ENCODE measurements around the gene EPHA6.
"Not testable (repeated sequence)": the region's sequence is repeated elsewhere in the genome, so short reads cannot be mapped to it uniquely, and the experiment has no call there.

Gene EPHA6

DNA sequence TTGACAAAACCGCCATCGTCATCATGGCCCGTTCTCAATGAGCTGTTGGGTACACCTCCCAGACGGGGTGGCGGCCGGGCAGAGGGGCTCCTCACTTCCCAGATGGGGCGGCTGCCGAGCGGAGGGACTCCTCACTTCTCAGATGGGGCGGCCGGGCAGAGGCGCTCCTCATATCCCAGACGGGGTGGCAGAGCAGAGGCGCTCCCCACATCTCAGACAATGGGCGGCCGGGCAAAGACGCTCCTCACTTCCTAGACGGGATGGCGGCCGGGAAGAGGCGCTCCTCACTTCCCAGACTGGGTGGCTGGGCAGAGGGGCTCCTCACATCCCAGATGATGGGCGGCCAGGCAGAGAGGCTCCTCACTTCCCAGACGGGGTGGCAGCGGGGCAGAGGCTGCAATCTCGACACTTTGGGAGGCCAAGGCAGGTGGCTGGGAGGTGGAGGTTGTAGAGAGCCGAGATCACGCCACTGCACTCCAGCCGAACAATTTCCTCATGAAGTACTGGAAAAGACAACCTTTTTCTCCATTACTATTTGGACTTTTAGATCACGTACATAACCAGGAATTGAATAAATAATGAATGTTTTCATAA is 666.4 kb downstream of the EPHA6 start:
- DNase-seq: not testable (repeated sequence)

DNA sequence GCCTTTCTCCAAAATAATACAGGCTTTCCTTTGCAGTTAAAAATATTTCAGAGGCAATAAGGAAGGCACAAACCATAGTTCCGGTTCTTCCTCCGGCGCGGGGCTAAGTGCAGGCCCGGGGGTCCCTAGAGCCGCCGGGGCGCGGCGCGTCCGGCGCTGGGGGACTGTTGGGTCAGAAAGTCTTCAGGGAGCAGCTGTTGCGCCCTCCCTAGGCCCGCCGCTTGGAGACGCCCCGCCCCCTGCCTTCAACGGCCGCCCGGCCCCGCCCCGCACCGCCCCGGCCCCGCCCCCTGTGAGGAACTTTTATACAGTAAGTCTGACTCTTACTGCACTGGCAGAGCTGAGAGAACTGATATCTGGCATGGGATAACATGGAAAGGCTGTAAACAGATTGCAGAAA is 667.0 kb downstream of the EPHA6 start:
- no peak for DNase-seq

DNA sequence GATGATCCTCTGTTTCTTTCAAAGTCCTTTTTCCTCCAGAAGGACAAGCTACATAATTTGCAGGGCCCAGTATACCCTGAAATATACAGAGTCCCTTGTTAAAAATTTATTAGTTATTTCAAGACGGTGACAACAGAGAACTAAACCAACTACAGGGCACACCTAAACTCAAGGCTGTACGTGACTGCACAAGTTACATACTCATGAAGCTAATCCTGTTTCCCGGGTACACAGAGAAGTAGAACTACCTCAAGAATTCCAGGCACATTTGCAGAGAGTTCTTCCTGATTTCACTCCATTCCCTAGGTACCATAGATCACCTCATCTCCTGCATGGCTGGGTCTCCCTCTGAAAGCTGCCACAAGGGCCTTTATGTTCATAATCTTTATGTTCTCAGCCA is 670.8 kb downstream of the EPHA6 start:
- no peak for DNase-seq

DNA sequence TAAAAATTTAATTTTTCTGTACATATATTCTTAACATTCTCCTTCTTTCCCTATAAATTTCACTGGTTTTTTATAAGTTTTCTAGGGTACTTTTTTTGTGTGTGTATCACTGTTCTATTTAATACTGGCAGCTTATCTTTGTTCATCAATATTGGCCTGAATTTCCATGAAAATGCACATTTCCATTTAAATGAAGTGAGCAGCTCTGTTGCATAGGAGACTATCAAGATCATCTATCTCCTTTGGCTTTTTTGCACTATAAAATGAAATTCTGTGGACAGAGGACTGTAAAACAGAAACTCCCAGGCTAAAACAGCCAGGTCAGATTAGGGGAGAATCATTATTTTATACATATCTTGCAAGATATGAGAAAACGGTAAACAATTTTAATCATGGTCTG is 673.2 kb downstream of the EPHA6 start:
- DNase-seq: no peak

DNA sequence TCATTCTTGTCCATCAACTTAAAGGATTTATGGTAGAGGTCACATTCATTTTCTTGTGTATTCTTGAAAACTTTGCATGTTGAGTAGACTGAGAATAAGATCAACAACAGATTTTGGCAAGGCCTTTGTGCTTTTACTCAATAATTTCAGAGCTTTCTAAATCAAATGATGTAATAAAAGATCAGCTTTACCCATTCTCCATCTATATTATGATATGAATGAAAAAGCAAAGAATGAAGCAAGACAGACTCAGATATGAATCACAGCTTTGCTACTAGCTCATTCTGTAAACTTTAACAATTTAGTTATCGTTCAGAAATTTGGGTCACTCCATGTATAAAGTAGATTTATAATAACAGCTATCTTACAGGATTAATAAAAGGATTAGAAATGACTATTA is 674.3 kb downstream of the EPHA6 start:
- DNase-seq: no peak

DNA sequence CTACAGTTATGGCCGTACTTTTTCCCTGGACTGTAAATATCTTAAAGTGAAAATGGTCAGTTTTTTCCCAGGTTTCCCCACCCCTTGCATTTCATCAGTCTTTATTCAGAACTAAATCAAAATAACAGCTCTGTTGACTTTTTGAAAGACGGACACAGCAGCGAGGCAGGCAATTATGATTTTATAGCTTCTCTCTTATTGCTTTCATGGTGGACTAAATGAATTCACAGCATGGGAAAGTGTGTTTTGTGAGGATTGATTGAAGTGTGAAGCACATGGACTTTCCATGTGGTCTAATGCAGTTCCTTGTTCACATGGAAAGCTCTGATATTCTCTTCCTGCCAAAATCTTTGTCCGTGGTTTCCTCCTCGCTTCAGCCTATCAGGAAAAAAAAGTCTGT is 681.5 kb downstream of the EPHA6 start:
- DNase-seq: no peak

DNA sequence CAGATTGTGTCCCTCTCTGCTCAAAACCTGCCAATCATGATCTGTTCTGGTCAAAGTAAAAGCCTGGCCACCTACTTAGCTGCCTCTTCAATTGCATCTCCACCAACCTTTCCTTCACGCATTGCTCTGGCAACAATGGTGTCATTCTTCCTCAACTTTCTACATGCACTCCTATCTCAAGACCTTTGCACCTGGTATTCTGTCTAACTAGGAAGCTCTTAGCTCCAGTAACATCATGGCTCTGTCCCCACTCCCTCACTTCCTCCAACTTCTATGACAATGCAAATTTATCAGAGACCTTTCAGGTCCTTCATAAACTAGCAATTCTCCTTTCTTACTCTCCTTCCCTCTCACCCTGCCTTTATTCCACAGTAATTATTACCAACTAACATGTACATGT is 682.7 kb downstream of the EPHA6 start:
- DNase-seq: no peak

DNA sequence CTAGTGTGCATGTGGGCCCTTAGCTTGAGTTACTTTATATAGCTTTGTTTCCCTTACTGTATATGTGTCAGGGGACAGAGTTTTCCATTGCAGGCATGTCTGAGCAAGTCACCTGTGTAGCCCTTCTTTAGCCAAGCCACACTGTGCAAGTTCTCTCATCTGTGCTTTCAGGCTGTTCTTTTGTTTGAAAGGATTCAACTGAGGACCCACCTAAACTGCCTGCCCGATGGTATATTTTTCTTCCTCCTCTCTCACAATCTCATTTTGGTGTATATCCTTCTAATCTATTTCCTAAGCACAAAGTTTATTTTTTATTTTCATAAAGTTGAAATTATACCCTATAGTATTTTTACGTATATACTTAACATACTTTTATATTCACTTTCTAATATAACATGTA is 690.1 kb downstream of the EPHA6 start:
- no peak for DNase-seq

DNA sequence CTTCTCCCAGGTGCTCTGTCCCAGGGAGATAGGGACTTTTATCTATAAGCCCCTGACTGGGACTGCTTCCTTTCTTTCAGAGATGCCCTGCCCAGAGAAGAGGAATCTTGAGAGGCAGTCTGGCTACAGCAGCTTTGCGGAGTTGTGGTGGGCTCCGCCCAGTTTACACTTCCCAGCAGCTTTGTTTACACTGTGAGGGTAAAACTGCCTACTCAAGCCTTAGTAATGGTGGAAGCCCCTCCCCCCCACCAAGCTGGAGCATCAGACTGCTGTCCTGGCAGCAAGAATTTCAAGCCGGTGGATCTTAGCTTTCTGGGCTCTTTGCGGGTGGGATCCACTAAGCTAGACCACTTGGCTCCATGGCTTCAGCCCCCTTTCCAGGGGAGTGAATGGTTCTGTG is 696.4 kb downstream of the EPHA6 start:
- no peak for DNase-seq

DNA sequence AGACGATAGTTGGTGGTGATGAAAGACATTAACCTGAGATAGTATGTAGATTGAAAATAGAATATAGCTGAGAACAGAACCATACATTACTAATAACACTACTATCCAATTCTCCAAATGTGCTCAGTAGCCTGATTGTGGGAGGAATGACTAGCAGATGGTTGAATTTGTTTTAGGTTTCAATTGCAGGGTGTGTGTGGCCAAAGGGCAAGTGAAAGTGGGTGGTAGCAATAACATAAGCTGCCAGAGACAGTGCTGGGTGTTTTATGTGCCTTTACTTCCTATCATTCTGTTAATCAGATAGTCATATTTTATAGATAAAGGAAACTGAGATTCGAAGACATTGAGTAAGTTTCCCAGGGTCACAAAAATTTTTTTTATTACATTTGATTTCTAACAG is 700.7 kb downstream of the EPHA6 start:
- no peak for DNase-seq

DNA sequence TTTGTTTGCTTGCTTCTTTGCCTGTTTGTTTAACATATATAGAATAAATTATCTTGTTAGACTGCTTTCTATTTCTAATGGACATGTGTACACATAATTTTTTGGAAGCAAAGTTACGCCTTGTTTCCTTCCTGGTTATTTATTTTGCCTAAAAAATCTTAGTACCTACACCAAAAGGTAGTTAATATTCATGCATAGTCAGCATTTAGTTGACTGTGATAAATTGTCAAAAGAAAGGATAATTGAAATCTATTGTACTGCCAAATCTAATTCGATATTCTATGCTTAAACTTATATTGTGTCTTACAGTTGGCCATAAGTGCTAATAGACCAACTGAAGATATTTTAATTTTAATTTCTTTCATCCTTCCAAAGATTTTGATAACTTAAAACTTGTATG is 716.3 kb downstream of the EPHA6 start:
- DNase-seq: no peak

DNA sequence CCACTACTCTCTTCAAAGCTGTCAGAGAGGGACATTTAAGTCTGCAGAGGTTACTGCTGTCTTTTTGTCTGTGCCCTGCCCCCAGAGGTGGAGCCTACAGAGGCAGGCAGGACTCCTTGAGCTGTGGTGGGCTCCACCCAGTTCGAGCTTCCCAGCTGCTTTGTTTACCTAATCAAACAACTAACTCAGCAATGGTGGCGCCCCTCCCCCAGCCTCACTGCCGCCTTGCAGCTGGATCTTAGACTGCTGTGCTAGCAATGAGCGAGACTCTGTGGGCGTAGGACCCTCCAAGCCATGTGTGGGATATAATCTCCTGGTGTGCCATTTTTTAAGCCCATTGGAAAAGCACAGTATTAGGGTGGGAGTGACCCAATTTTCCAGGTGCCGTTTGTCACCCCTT is 733.2 kb downstream of the EPHA6 start:
- not testable (repeated sequence) for DNase-seq

DNA sequence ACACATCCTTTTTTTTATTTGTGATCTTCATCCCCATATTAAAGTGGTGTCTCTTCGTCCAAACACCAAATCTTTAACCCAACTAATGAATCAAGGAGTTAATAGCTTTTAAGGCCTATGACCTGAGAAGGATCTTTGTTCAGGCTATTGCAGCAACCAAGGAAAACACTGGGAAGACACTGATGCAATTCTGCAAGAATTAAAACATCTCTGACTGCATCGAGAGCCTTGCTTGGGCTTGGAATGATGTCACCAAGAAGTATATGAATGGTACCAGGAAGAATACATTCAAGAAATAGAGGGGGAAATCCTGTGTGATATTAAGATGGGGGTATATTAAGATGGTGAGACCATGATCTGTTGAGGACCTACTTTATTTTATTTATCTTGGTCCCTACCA is 736.0 kb downstream of the EPHA6 start:
- no peak for DNase-seq

DNA sequence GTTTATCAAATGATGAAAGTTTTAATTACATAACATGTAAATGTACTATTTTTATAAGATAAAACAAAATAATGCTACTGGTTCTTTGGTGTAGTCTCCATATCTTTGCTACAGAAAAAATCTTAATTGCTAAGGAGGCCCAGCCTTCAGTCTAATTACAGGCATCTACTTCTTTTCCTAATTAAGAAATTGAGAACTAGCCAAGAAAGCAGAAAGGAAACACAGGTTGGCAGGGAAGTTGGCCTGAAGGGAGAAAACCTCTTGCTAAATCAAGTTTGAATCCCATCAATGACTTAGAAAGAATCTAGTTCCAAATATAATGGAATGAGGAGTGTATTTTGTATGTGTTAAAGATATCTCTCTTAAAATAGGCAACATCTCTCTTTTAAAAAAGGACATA is 737.8 kb downstream of the EPHA6 start:
- DNase-seq: no peak

DNA sequence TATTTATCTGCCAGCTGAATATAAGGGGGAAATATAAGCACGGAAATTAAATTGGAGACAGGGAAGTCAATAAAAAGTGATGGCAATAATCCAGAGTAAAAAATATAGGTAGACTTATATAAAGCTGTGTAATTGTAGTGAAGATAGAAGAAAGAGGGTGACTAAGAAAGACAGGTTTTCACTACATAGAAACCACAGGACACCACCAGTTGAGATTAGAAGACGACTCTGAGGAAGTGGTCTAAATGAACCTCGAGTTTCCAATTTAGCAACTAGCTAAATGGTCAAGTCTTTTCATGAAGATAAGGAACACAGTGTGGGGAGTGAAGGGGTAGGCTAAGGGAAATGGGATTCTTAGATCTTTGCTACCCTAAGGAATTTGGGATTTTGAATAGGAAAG is 761.3 kb downstream of the EPHA6 start:
- DNase-seq: no peak

DNA sequence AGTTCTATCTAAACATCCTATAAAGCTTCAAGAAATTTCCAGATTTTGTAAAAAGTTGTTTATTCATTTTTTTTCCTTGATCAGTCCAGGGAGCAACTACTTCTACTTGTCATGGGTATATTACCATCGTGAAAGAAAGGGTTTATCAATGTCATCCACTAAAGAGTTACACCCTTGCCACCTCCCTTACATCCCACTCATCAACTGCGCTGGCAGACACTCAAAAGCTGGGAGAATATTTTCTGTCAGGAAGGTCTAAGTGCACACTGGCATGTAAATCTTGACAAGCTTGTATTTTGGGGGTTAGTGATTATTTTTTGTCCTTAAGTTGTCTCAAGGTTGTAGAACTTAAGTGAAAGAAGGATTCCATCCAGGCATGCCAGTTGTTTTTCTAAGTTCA is 761.8 kb downstream of the EPHA6 start:
- no peak for DNase-seq

DNA sequence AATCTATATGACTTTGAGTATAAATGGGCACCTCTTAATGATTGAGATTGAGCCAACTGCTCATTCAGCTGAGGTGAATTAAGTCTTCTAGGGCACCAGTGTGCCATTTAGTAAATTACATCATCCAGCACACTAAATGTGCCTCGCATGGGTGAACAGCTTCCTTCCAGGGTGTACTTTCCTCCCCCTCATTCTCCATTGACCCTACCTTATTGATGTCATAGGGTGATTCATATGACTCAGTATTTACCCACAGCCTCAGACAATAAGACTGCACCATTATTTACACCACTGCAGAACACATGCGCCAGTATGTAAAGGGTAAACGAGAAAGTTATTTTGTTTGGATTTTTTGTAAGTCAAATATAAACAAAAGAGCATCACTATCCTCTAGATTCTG is 765.0 kb downstream of the EPHA6 start:
- DNase-seq: no peak

DNA sequence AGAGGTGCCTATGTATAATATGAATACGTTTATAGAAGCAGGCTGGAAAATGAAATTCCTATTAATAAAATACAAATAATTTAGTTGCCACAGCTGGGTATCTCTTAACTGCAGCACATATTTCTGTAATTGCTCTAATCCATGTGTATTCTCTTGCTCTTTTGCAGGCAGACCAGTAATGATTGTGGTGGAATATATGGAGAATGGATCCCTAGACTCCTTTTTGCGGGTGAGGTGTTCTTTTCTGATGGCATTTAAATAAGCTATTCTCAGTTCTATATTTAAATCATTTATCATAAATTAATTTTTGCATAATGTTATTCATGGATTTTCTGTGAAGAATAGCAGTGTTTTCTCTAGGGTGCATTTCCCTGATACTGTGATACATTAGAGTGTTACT is 796.2 kb downstream of the EPHA6 start:
- DNase-seq: no peak

DNA sequence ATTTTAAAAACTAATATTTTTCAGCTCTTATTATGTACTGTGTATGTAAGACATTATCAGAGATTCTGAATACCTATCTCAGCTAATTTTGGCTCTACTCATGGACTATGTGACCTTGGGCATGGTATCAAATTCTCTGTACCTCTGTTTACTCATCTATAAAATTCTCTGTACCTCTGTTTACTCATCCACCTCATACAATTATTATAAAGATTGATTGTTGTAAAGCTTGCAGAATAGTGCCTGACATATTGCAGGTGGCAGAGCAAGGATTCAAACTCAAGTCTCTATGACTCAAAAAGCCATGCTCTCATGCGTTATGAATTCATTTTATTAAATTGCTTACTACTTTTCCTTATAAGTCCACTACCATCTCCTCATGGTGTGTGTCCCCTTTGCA is 798.2 kb downstream of the EPHA6 start:
- no peak for DNase-seq

DNA sequence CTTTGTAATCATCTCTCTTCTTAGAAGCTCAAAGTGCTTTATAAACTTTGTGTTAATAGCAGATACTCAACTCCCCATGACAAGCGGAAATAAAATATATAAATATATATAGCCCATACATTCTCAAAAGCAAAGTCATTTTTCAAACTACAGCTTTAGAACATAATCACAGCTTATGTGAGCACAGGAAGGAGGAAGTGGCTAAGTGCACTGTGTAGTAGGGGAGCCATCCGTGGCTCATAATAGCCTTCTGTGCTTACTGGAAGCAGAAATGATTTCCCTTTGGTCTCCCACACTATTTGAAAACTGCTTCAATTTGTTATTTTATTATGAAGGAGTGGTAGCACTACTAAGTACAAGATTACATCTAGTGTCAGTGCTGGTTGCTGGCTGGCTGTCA is 798.7 kb downstream of the EPHA6 start:
- DNase-seq: no peak

DNA sequence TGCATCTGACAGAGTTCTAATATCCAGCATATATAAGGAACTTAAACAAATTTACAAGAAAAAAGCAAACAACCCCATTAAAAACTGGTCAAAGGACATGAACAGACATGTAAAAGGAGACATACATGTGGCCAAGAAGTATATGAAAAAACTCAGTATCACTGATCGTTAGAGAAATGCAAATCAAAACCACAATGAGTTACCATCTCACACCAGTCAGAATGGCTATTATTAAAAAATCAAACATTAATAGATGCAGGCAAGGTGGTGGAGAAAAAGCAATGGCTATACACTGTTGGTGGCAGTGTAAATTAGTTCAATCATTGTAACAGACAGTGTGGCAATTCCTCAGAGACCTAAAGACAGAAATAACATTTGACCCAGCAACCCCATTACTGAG is 806.1 kb downstream of the EPHA6 start:
- not testable (repeated sequence) for DNase-seq

DNA sequence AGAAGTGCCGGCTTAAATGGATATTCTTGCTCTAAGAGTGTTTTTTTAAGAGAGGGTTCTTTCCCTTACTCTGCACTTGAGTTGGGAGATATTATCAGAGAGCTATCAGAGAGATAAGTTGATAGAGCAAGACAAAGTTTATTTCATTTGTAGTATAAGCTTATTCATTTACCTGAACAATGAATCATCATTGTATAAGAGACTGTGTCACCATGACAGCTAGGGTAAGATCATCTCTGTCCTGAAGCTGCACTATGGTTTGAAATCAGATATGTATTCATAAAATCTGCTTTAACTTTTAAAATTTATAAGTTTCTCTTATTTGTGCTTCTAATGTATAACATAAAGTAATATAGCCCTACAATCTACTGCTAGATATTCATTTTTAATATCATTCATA is 822.1 kb downstream of the EPHA6 start:
- no peak for DNase-seq

DNA sequence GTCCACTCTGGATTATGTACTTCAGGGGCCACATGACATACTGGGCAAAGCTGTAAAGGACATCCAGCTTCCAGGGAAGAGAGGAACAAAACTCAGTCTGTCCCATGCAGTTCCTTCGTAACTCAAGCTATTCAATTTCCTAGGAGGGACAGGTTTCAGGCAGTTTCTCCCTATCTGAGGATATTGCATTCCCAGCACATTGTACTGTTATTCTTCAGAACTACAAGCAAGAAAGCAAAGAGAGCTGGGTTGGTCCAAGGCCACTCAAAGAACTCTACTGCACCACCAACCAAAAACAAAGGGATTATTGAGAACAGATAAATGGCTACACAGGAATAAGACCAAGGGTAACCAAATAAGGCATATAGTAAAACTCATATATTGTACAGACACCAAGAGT is 832.5 kb downstream of the EPHA6 start:
- DNase-seq: no peak

DNA sequence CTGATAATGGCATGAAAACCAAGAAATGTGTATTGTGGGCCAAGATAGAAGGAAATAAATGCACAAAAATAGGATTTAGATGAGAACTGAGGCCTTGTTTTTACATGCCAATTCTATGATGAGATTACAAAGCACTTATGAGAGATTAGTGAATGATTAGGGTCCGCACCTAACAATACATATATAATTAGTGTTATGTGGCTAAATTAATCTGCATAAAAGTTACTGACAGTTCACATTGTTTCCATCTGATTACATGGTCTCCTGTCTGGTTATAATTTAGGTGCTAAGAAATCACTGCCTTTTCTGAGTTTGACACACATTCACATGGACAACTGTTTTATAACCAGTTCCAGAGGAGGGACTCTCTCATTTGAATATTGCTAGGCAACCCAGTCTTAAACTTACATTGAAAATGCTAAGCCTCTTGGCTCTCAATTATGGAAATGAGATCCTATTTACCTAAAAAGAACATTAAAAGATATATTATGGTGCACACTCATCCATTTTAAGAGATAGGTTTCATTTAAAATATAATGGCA is 833.1 kb downstream of the EPHA6 start:
- no peak for DNase-seq

DNA sequence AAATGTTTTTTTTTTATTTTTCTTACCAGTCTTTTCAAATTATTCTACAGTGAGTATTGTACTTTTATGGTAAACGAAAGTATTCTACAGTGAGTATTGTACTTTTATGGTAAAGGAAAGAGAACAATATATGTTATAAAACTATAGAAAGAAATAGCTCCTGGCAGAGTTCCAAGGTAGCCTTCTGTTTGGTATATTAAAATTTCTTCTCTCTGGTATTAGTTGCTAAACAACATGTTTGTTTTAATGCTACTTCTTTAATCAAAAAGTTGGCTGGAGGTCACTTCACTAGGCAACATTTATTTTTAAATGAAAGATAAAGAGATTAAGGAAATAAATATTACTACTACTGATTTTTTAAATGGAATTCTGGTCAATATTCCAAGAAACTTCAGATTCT is 841.6 kb downstream of the EPHA6 start:
- DNase-seq: no peak

DNA sequence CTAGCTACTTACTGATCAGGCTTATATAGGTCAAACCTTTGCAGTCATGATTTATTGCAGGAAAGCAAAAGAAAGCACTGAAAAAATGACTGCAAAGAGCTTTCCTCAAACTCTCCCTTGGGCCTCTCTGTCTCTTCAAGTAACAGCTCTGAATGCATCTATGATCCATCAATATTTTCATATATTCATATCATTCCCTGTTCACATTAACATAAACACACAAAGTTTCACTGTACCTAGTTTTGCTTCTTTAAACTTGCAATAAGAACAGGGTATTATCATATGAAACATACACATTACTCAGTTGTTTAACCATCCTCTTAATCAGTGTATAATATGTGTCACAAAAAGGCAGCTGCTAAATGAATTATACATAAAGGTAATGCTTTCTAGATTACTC is 842.2 kb downstream of the EPHA6 start:
- no peak for DNase-seq
